ENCODE results near the gene MEN1. TPM values are rescaled to one million over a fixed set of nuclear protein-coding genes. Genes with fewer than 3 reads are reported as not detected.

Gene MEN1
- total RNA-seq (2011; cell fraction: chromatin; rRNA removed; ENCODE audit: low replicate concordance) = 33.3 and 80.8 TPM in 2 replicates
- 78.7 and 86.4 TPM in 2 replicates for total RNA-seq (2011; cell fraction: nucleolus; rRNA removed)
- 51.5 and 54.8 TPM in 2 replicates for total RNA-seq (2011; cell fraction: nucleoplasm; rRNA removed)
- 24.3 and 29.4 TPM in 2 replicates for total RNA-seq (2014; rRNA removed)
- total RNA-seq (2014; rRNA removed; fragmentation: Illumina TruSeq; extraction: Trizol) = 6.3 and 7.3 TPM in 2 replicates
- 12.3 and 15.0 TPM in 2 replicates for total RNA-seq (2015; rRNA removed; fragmentation: Illumina TruSeq; extraction: Trizol)
- total RNA-seq (2021) = 55.7 and 57.2 TPM in 2 replicates
- 19.3 and 34.7 TPM in 2 replicates for polyA plus RNA-seq (2011; rRNA removed)
- polyA plus RNA-seq (2011; cell fraction: cytosol; rRNA removed) = 22.5 and 54.7 TPM in 2 replicates
- polyA plus RNA-seq (2011; cell fraction: nucleus; rRNA removed) = 88.7 and 149 TPM in 2 replicates
- polyA plus RNA-seq (2012) = 41.1 and 44.4 TPM in 2 replicates
- polyA plus RNA-seq (2014; fragmentation: Illumina TruSeq; extraction: Trizol) = 42.7 and 48.3 TPM in 2 replicates
- polyA plus RNA-seq (2014; fragmentation: Nextera tagmentation; extraction: Ambion mirVana) = 1 to 10 TPM; 3.4 to 3.9 TPM
- 40.5 and 42.5 TPM in 2 replicates for polyA plus RNA-seq (2014; rRNA removed)
- 6.3 and 9.1 TPM in 2 replicates for polyA minus RNA-seq (2011; rRNA and poly(A)+ RNA removed)
- polyA minus RNA-seq (2011; cell fraction: cytosol; rRNA and poly(A)+ RNA removed) = 24.1 and 29.2 TPM in 2 replicates
- polyA minus RNA-seq (2011; cell fraction: nucleus; rRNA and poly(A)+ RNA removed) = 19.9 and 21.0 TPM in 2 replicates
- Bru-seq, nascent RNA = percentile 62 among the genes with signal in this experiment
- percentile 62 among the genes with signal in this experiment for BruChase-seq, experiment 1, labeled RNA remaining after a 2-hour chase
- percentile 70 among the genes with signal in this experiment for BruChase-seq, experiment 2, labeled RNA remaining after a 6-hour chase
- long read RNA-seq, experiment 1, transcript MEN1-202 (10 exons, 3,148 nt) = minor isoform, 13 of 129 reads
- long read RNA-seq, experiment 1, transcript MEN1-207 (9 exons, 3,150 nt) = major isoform, 50 of 129 reads
- long read RNA-seq, experiment 1, partial matches to known transcripts = 40 of 129 reads
- long read RNA-seq, experiment 1, other reads (novel, unspliced or antisense) = 22 of 129 reads
- long read RNA-seq, experiment 2, transcript MEN1-207 (9 exons, 3,150 nt) = major isoform, 11 of 67 reads
- long read RNA-seq, experiment 2, partial matches to known transcripts = 40 of 67 reads
- long read RNA-seq, experiment 2, other reads (novel, unspliced or antisense) = 13 of 67 reads
- long read RNA-seq, experiment 3, partial matches to known transcripts = 5 of 13 reads
- long read RNA-seq, experiment 3, other reads (novel, unspliced or antisense) = 6 of 13 reads

GRCh38 chr11:64810271-64810890 is at the start of gene MEN1:
MEN1 (minus strand) TSS chr11:64810551; CDS start chr11:64810109, 442 bp downstream.
- peaks cover 5 to 24% of the 10 kb centered on the region in 2 experiments for H3K4me1 ChIP-seq (replicated peaks in 1 of 2; ENCODE audit: control insufficient read depth in 2 of 2, insufficient read depth in 2 of 2, low read length in 2 of 2)
- FAIRE-seq (peak; percentile 96), ATAC-seq (peak; percentile 100), DNase-seq (ENCODE audit: extremely low read depth in 1 of 4, low spot score in 3 of 4) (peak; percentile 90 to 97 (median 94))
- peak within 1 kb of the TSS; percentile 43; the same call in 2 of the 3 replicates for H3K27ac ChIP-seq (ENCODE audit: extremely low read depth, low read depth, low read length)
- intact Hi-C loops (cut with micrococcal nuclease) = no loop called here
- CTCF ChIA-PET (ENCODE audit: low intra/inter-chr PET ratio) = interaction anchor here (0.6 kb wide), 1 partner anchor 32 kb away, joined by 3 read pairs; no protein-coding TSS in a partner anchor
- peak within 1 kb of the TSS; percentile 97 for H2AFZ ChIP-seq (ENCODE audit: low read depth, low read length)
- in situ Hi-C loops (cut with MboI) = no loop called here
- H3K9me3 ChIP-seq (replicated peaks; ENCODE audit: control insufficient read depth, insufficient read depth, low read depth, low read length) = no peaks in the 10 kb centered on the region
- WGBS (ENCODE audit: insufficient coverage, low coverage, missing lambda C conversion rate) = 0% methylated on average over 43 of the region's 46 CpGs
- no peaks in the 10 kb centered on the region for H3K9me1 ChIP-seq (ENCODE audit: control insufficient read depth, insufficient read depth, low read length)
- peaks cover 15% of the 10 kb centered on the region for H3K79me2 ChIP-seq (ENCODE audit: control insufficient read depth, insufficient read depth, low read length)
- H3K4me3 ChIP-seq = peak within 1 kb of the TSS; percentile 90
- H3K36me3 ChIP-seq (ENCODE audit: control insufficient read depth, insufficient read depth, low read length) = peaks cover 39% of the 10 kb centered on the region; the same call in 2 of the 3 replicates
- POLR2A ChIA-PET = interaction anchor here (0.6 to 1.8 kb wide), 5 partner anchors 16 to 306 kb away, joined by 3 to 6 read pairs (median 3); partner anchors contain the start of gene SF1
- peak within 1 kb of the TSS; percentile 62 to 94 for H3K9ac ChIP-seq (ENCODE audit: insufficient read depth in 1 of 2, low read depth in 2 of 2, low read length in 2 of 2)
- no peaks in the 10 kb centered on the region for H3K27me3 ChIP-seq (ENCODE audit: control insufficient read depth in 2 of 2, insufficient read depth in 2 of 2, low read length in 2 of 2)
- H4K20me1 ChIP-seq (replicated peaks; ENCODE audit: control insufficient read depth, insufficient read depth, low read length) = no peaks in the 10 kb centered on the region
- peak within 1 kb of the TSS; percentile 79 for H3K4me2 ChIP-seq (ENCODE audit: insufficient read depth, low read length)
- no TSS peak for BruUV-seq (replicated peaks)
- TF ChIP-seq MCM2 (IDR thresholded peaks at IDR 0.05; ENCODE audit: low read depth) = no peak
- TF ChIP-seq ZNF311 (CRISPR knock-in tag; IDR thresholded peaks at IDR 0.05) = no peak
- no peak for TF ChIP-seq ZFPM2 (CRISPR knock-in tag; IDR thresholded peaks at IDR 0.05)
- peak; percentile 42 for TF ChIP-seq ARID4B (CRISPR knock-in tag; IDR thresholded peaks at IDR 0.05)
- TF ChIP-seq ZNF224 (CRISPR knock-in tag; IDR thresholded peaks at IDR 0.05) = no peak
- no peak for TF ChIP-seq BCL6 (CRISPR knock-in tag; IDR thresholded peaks at IDR 0.05)
- no peak for TF ChIP-seq BRCA1 (IDR thresholded peaks at IDR 0.05)
- no peak for TF ChIP-seq BRCA1 (CRISPR knock-in tag; IDR thresholded peaks at IDR 0.05)
- TF ChIP-seq, protein P1, sequence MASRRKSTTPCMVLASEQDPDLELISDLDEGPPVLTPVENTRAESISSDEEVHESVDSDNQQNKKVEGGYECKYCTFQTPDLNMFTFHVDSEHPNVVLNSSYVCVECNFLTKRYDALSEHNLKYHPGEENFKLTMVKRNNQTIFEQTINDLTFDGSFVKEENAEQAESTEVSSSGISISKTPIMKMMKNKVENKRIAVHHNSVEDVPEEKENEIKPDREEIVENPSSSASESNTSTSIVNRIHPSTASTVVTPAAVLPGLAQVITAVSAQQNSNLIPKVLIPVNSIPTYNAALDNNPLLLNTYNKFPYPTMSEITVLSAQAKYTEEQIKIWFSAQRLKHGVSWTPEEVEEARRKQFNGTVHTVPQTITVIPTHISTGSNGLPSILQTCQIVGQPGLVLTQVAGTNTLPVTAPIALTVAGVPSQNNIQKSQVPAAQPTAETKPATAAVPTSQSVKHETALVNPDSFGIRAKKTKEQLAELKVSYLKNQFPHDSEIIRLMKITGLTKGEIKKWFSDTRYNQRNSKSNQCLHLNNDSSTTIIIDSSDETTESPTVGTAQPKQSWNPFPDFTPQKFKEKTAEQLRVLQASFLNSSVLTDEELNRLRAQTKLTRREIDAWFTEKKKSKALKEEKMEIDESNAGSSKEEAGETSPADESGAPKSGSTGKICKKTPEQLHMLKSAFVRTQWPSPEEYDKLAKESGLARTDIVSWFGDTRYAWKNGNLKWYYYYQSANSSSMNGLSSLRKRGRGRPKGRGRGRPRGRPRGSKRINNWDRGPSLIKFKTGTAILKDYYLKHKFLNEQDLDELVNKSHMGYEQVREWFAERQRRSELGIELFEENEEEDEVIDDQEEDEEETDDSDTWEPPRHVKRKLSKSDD (conservative IDR thresholded peaks at IDR 0.05; ENCODE audit: low read length) = no peak
